Kidney (tissue), 14 donors: ENCODE results near the gene MYO15B. TPM values are rescaled to one million over a fixed set of nuclear protein-coding genes. Genes with fewer than 3 reads are reported as not detected.
"Not testable (repeated sequence)": the region's sequence is repeated elsewhere in the genome, so short reads cannot be mapped to it uniquely, and the experiment has no call there.

ENCODE experiments used
- DNase-seq, 5 donors: peaks; one replicate each; pipeline ENCODE4 v3.0.0-alpha.2; 2013 to 2020
- FAIRE-seq: peaks from 2 replicates; lab custom pipeline; 2012; peaks lifted over from hg19 to GRCh38; lab: Jason Lieb, UNC
- H3K27ac ChIP-seq, 2 donors: one replicate each; pipeline ENCODE4 v1.7.0; 2013; ENCODE audit warnings: low read depth in 2 of 2, low read length in 2 of 2, inconsistent platforms in 1 of 2
- H3K27me3 ChIP-seq: one replicate; pipeline ENCODE4 v1.7.1; 2013; ENCODE audit warnings: low read length, inconsistent platforms; ENCODE audit not compliant: control insufficient read depth, insufficient read depth
- H3K36me3 ChIP-seq, 3 donors: one replicate each; pipeline versions ENCODE4 v1.7.0 to v1.7.1; 2013; ENCODE audit warnings: low read length in 3 of 3, control low read depth in 1 of 3, inconsistent platforms in 1 of 3; ENCODE audit not compliant: insufficient read depth in 3 of 3, control insufficient read depth in 2 of 3
- H3K4me1 ChIP-seq, 3 donors: one replicate each; pipeline versions ENCODE4 v1.7.0 to v1.7.1; 2013; ENCODE audit warnings: low read length in 3 of 3, inconsistent platforms in 1 of 3, low read depth in 1 of 3; ENCODE audit not compliant: control insufficient read depth in 2 of 3, insufficient read depth in 2 of 3
- H3K4me3 ChIP-seq, 3 donors: one replicate each; pipeline versions ENCODE4 v1.7.0 to v1.8.1; 2013; ENCODE audit warnings: low read length in 3 of 3, control low read depth in 1 of 3, inconsistent platforms in 1 of 3
- H3K9ac ChIP-seq, 3 donors: one replicate each; pipeline versions ENCODE4 v1.7.0 to v1.7.1; 2013; ENCODE audit warnings: low read length in 3 of 3, control low read depth in 1 of 3, inconsistent platforms in 1 of 3
- H3K9me3 ChIP-seq, 3 donors: one replicate each; pipeline versions ENCODE4 v1.7.0 to v1.7.1; 2013; ENCODE audit warnings: low read length in 3 of 3, control low read depth in 1 of 3, inconsistent platforms in 1 of 3; ENCODE audit not compliant: control insufficient read depth in 2 of 3, insufficient read depth in 1 of 3
- intact Hi-C: fragments of 100-400 bp; cut with DNase I; formaldehyde crosslinking; loops from one replicate; pipeline ENCODE4 v1.11.1; 2022
- polyA plus RNA-seq: library from polyadenylated mRNA; stranded (reverse); fragments of 350-450 nt; fragmentation: Illumina TruSeq; extraction: RNeasy Lipid Tissue Mini Kit (QIAGEN cat#74804); gene quantifications from one replicate; pipeline ENCODE4 v1.2.3, GENCODE V29; 2014; ENCODE audit warnings: low read depth, low replicate concordance; ENCODE audit not compliant: insufficient read depth
- total RNA-seq: library from RNA; stranded (reverse); fragmentation: NEBNext Ultra II Directional; extraction: Animal tissue kit (Norgen Biotek cat#: 25700); gene quantifications from one replicate; pipeline ENCODE4 v1.2.1, GENCODE V29; 2021
- TF ChIP-seq, protein P1 (sequence below): IDR thresholded peaks from 3 replicates; pipeline ENCODE4 v1.5.1; 2012; ENCODE audit warnings: mild to moderate bottlenecking, moderate library complexity, borderline replicate concordance; ENCODE audit not compliant: insufficient read depth; ENCODE audit errors: extremely low read depth
- donor health status: control.
- donor health status: control.
- donor health status: control.
- donor health status: control.
- donor health status: control.
- donor health status: DM: yes; HTN: yes; CAD: no.
- donor health status: Normal renal cell carcinoma (clear cell type).

MYO15B gene
- total and polyA plus RNA-seq, 2 donors from 2014 or later, result 139 to 286 TPM

DNA sequence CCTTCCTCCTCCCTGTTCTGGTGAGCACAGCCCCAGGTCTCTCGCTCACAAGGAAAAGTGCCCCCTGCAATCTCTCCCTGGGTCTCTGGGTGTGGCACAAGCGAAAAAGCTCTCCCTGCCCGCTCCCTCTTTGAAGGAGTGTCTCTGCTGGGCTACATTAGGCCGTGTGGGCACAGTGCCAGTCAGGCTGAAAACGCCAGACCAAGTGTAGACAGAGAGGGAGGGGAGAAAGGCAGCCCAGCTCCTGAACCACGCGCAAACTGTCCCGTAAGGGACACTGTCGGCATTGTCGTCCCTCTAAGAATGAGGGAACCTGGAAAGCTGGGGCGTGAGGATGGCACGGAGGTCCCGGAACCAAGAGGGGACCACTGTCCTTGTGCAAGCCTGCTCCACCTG, 49.5 kb downstream of the MYO15B start:
- peaks cover 0 to 56% (median 35%) of the 10 kb centered on the region in 3 donors for H3K4me1 ChIP-seq
- H3K9me3 ChIP-seq, result no peaks in the 10 kb centered on the region
- H3K4me3 ChIP-seq, result peak overlapping the region in 1 of 3 donors; percentile 8
- peaks cover 0 to under 1% (median 0%) of the 10 kb centered on the region in 3 donors for H3K36me3 ChIP-seq
- peak overlapping the region in 2 of 3 donors; percentile 13 to 78 for H3K9ac ChIP-seq
- FAIRE-seq (no peak), DNase-seq (peak in 1 of 5 donors; percentile 86)
- H3K27ac ChIP-seq, result peak overlapping the region; percentile 88 to 92
- intact Hi-C loops, result no loop called here
- H3K27me3 ChIP-seq, result no peaks in the 10 kb centered on the region
- TF ChIP-seq, protein P1, sequence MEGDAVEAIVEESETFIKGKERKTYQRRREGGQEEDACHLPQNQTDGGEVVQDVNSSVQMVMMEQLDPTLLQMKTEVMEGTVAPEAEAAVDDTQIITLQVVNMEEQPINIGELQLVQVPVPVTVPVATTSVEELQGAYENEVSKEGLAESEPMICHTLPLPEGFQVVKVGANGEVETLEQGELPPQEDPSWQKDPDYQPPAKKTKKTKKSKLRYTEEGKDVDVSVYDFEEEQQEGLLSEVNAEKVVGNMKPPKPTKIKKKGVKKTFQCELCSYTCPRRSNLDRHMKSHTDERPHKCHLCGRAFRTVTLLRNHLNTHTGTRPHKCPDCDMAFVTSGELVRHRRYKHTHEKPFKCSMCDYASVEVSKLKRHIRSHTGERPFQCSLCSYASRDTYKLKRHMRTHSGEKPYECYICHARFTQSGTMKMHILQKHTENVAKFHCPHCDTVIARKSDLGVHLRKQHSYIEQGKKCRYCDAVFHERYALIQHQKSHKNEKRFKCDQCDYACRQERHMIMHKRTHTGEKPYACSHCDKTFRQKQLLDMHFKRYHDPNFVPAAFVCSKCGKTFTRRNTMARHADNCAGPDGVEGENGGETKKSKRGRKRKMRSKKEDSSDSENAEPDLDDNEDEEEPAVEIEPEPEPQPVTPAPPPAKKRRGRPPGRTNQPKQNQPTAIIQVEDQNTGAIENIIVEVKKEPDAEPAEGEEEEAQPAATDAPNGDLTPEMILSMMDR, result no peak

DNA sequence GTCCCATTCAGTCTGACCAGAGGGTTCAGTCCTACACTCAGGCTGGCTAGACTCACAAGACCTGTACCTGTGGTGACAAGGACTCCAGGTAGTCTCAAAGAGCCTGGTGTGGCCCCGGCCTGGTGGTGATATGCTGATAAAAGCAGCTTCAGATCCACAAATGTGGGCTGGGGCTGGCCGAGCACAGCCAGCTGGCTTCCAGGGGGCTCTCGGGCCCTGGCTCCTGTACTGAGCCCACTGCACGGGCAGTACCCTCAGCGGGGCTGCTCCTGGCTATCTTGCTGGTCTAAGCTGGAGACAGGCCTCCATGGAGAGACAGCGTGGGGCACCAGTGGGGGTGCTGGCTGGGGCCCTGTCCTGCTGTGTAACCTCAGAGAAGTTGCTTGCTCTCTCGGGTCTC, 50.0 kb downstream of the MYO15B start:
- peak in 1 of 5 donors; percentile 64 for DNase-seq
- FAIRE-seq, result no peak
- TF ChIP-seq, protein P1, result no peak
- peak overlapping the region in 2 of 3 donors; percentile 13 to 78 for H3K9ac ChIP-seq
- H3K36me3 ChIP-seq, result no peaks in the 10 kb centered on the region
- H3K9me3 ChIP-seq, result no peaks in the 10 kb centered on the region
- peak overlapping the region; percentile 88 to 92 for H3K27ac ChIP-seq
- H3K4me1 ChIP-seq, result peaks cover 2 to 58% (median 39%) of the 10 kb centered on the region in 3 donors
- intact Hi-C loops, result no loop called here
- H3K27me3 ChIP-seq, result no peaks in the 10 kb centered on the region
- H3K4me3 ChIP-seq, result peak overlapping the region in 1 of 3 donors; percentile 8

DNA sequence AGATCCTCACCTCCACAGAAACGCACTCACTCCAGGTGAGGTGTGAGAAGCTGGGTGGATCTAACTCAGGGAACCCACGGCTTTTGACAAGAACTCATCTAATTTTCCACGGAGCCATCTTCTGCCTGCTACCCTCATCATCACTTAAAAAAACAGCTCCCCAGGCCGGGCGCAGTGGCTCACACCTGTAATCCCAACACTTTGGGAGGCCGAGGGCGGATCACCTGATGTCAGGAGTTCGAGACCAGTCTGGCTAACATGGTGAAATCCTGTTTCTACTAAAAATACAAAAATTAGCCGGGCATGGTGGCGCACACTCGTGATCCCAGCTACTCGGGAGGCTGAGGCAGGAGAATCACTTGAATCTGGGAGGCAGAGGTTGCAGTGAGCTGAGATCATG, 50.4 kb downstream of the MYO15B start:
- peak in 1 of 5 donors; percentile 59 for DNase-seq
- FAIRE-seq, H3K9me3 ChIP-seq, H3K36me3 ChIP-seq, intact Hi-C loops, H3K27me3 ChIP-seq, H3K4me3 ChIP-seq: not testable (repeated sequence)
- Histone ChIP-seq H3K27ac (peak overlapping the region; percentile 88 to 96), H3K9ac (peak overlapping the region in 1 of 3 donors; percentile 78), H3K4me1 (peaks cover 2 to 60% (median 43%) of the 10 kb centered on the region in 3 donors)

DNA sequence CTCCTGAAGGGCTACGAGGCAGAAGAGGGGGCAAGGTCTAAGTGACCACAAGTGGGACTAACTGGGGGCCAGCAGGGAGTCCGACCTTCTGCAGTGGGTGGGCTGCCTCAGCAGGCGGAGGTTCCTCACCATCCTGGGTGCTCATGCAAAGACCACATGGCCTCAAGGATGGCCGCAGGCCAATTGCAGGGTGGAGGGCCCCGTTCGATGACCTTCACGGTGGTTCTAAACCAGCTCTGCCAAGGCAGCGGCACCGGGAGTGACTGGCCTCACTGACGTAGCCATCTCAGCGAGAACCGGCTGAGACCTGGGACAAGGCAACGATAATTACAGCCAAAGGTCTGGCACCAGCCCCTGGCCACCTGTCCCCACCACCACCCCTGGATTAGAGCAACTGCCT, 51.3 kb downstream of the MYO15B start:
- TF ChIP-seq, protein P1, result no peak
- H3K27ac ChIP-seq, result peak overlapping the region; percentile 82 to 96
- peak overlapping the region in 1 of 3 donors; percentile 85 for H3K9ac ChIP-seq
- H3K36me3 ChIP-seq, result no peaks in the 10 kb centered on the region
- DNase-seq, result peak in 2 of 5 donors; percentile 9 to 93
- intact Hi-C loops, result no loop called here
- H3K4me3 ChIP-seq, result no peak overlapping the region
- no peak for FAIRE-seq
- no peaks in the 10 kb centered on the region for H3K27me3 ChIP-seq
- peaks cover 2 to 59% (median 45%) of the 10 kb centered on the region in 3 donors for H3K4me1 ChIP-seq
- no peaks in the 10 kb centered on the region for H3K9me3 ChIP-seq
